ENCODE results near the gene DKK1.
"Not testable (repeated sequence)": the region's sequence is repeated elsewhere in the genome, so short reads cannot be mapped to it uniquely, and the experiment has no call there.

DKK1 gene

GRCh38 chr10:52353205-52353604, 39.1 kb downstream of the DKK1 start:
- H3K27ac ChIP-seq: no peak overlapping the region
- no peak overlapping the region for H3K4me3 ChIP-seq

GRCh38 chr10:52353960-52354394, 39.9 kb downstream of the DKK1 start:
- Histone ChIP-seq H3K4me3 (no peak overlapping the region), H3K27ac (no peak overlapping the region)

GRCh38 chr10:52357971-52358370, 43.9 kb downstream of the DKK1 start:
- no peak overlapping the region for H3K4me3 ChIP-seq

GRCh38 chr10:52359441-52359840, 45.4 kb downstream of the DKK1 start:
- Histone ChIP-seq H3K4me3 (no peak overlapping the region), H3K27ac (no peak overlapping the region)

More at GRCh38 chr10:52357971-52358370, 43.9 kb downstream of the DKK1 start:
- no peak overlapping the region for H3K27ac ChIP-seq

GRCh38 chr10:52365547-52366432, 51.7 kb downstream of the DKK1 start:
- not testable (repeated sequence) for H3K27ac ChIP-seq

More at GRCh38 chr10:52365547-52366432, 51.7 kb downstream of the DKK1 start:
- H3K4me3 ChIP-seq: not testable (repeated sequence)
